ENCODE measurements around the gene PBX2.

The PBX2 gene

DNA sequence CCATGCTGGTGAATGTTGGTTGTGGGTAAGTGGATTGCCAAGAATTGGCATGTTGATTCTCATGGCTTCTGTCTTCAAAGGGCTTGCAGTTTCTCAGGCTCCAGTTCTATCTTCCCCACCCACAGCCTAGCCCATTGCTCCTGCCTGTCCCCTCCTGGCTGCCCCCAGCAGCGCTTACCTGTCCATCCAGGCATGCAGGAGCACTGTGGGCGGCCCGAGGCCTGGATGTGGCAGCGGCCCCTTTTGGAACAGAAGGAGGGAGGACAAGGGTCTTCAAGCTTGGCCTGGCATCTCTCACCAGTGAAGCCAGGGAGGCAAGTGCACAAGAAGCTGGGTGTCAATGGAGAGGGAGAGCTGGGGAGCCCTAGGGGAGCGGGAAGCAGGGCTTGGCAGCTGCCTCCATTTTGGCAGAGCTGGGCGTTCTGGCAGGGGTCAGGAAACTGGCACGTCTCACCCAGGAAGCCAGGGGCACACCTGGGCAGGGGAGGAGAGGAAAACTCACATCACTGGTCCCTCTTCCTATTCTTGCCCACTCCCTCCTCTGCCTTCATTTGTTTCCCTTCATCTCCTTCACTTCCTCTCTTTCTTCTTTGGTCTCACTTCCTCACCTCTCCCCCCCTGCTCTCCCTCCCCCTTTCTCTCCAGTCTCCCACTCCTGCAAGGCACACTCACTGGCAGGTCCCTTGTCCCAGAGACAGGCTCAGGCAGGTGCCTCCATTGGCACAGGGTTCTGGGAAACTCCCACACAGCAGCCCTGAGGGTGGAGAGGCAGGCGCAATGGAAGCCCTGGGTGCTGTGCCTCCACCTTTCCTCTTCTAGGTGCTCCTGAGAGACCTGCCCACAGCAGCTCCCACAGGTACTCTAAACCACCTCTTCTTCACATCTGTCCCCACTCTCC lies 32.6 kb upstream of the PBX2 start:
- no peak for TF ChIP-seq YY1 (IDR thresholded peaks at IDR 0.05; ENCODE audit: insufficient read depth, insufficient read length)
- TF ChIP-seq SUZ12 (IDR thresholded peaks at IDR 0.05; ENCODE audit: extremely low read depth, insufficient read depth, insufficient read length), result no peak
- no peak for TF ChIP-seq ZNF274 (IDR thresholded peaks at IDR 0.05; ENCODE audit: low read depth, low read length)
- DNase-seq (ENCODE audit: low read depth, low spot score), result no peak
- no peak overlapping the region for H3K4me3 ChIP-seq (ENCODE audit: insufficient read length, low read depth)
- no peaks in the 10 kb centered on the region for H3K9me3 ChIP-seq (ENCODE audit: insufficient read depth, low read length)
- H3K27me3 ChIP-seq (ENCODE audit: insufficient read depth, insufficient read length), result no peaks in the 10 kb centered on the region
- no peak overlapping the region for H3K9ac ChIP-seq (ENCODE audit: insufficient read length, low read depth)
- H3K36me3 ChIP-seq (ENCODE audit: insufficient read depth, insufficient read length, low read length), result no peaks in the 10 kb centered on the region
- no peaks in the 10 kb centered on the region for H3K4me1 ChIP-seq (ENCODE audit: insufficient read depth, insufficient read length)

DNA sequence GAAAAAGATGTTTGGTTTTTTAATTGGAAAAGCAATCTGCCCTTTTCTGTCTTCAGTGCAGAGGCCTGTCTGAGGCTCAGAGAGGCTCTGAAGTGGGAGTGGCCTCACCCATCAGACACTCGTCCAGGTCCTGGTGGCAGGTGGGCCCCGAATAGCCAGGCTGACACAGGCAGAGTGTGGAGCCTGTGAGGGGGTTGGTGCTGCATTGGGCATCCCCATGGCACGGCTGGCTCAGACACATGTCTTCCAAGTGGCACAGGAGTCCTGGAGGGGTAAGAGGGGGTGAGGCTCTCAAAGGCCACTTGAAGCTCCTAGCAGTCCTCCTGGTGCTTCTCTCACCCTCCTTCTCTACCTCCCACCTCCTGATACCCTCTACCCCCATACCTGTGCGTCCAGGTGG lies 30.0 kb upstream of the PBX2 start:
- Histone ChIP-seq H3K36me3 (ENCODE audit: insufficient read depth, insufficient read length, low read length) (no peaks in the 10 kb centered on the region), H3K4me3 (ENCODE audit: insufficient read length, low read depth) (no peak overlapping the region), H3K27me3 (ENCODE audit: insufficient read depth, insufficient read length) (no peaks in the 10 kb centered on the region), H3K9ac (ENCODE audit: insufficient read length, low read depth) (no peak overlapping the region), H3K9me3 (ENCODE audit: insufficient read depth, low read length) (no peaks in the 10 kb centered on the region), H3K4me1 (ENCODE audit: insufficient read depth, insufficient read length) (no peaks in the 10 kb centered on the region)
- no peak for DNase-seq (ENCODE audit: low read depth, low spot score)
- TF ChIP-seq SUZ12 (IDR thresholded peaks at IDR 0.05; ENCODE audit: extremely low read depth, insufficient read depth, insufficient read length), result no peak
- TF ChIP-seq YY1 (IDR thresholded peaks at IDR 0.05; ENCODE audit: insufficient read depth, insufficient read length), result no peak
- no peak for TF ChIP-seq ZNF274 (IDR thresholded peaks at IDR 0.05; ENCODE audit: low read depth, low read length)

DNA sequence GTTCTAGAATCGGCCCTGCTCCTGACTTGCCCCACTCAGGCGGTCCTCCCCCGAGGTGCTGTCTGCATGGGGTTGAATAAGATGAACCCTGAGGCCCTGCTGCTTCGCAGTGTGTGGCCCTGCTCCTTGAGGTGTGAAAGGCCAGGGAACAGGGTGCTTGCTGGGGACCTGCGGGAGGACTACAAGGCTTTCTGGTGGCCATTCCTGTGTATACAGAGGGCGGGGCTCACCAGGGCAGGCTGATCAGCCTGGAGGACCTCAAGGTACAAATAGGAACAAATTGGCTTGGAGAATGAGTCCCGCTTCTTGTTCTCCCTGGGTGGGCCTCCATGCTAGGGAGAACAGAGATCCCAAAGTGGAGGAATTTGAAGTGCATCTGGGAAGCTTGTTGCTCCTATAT lies 28.2 kb upstream of the PBX2 start:
- TF ChIP-seq ZNF274 (IDR thresholded peaks at IDR 0.05; ENCODE audit: low read depth, low read length) (no peak), SUZ12 (IDR thresholded peaks at IDR 0.05; ENCODE audit: extremely low read depth, insufficient read depth, insufficient read length) (no peak), YY1 (IDR thresholded peaks at IDR 0.05; ENCODE audit: insufficient read depth, insufficient read length) (no peak)
- Histone ChIP-seq H3K27me3 (ENCODE audit: insufficient read depth, insufficient read length) (no peaks in the 10 kb centered on the region), H3K4me1 (ENCODE audit: insufficient read depth, insufficient read length) (no peaks in the 10 kb centered on the region), H3K9me3 (ENCODE audit: insufficient read depth, low read length) (no peaks in the 10 kb centered on the region), H3K9ac (ENCODE audit: insufficient read length, low read depth) (no peak overlapping the region), H3K4me3 (ENCODE audit: insufficient read length, low read depth) (no peak overlapping the region), H3K36me3 (ENCODE audit: insufficient read depth, insufficient read length, low read length) (no peaks in the 10 kb centered on the region)
- no peak for DNase-seq (ENCODE audit: low read depth, low spot score)

DNA sequence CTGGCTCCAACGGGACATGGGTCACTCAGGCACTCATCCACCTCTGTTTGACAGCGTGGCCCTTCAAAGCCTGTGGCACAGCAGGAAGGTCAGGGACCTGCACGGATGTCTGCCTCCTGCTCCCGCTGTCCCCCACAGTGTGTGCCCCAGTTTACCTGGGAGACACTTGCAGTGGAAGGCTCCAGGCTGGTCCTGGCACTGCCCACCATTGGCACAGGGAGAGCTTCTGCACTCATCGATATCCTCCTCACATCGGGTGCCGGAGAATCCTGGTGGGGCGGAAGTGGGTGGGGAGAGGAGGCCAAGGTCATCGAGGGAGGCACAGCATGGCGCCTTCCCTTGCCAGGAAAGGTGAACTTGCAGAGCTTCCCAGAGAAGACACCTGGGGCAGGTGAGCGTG lies 27.0 kb upstream of the PBX2 start:
- TF ChIP-seq SUZ12 (IDR thresholded peaks at IDR 0.05; ENCODE audit: extremely low read depth, insufficient read depth, insufficient read length) (no peak), YY1 (IDR thresholded peaks at IDR 0.05; ENCODE audit: insufficient read depth, insufficient read length) (no peak), ZNF274 (IDR thresholded peaks at IDR 0.05; ENCODE audit: low read depth, low read length) (no peak)
- no peak for DNase-seq (ENCODE audit: low read depth, low spot score)
- H3K4me3 ChIP-seq (ENCODE audit: insufficient read length, low read depth), result no peak overlapping the region

DNA sequence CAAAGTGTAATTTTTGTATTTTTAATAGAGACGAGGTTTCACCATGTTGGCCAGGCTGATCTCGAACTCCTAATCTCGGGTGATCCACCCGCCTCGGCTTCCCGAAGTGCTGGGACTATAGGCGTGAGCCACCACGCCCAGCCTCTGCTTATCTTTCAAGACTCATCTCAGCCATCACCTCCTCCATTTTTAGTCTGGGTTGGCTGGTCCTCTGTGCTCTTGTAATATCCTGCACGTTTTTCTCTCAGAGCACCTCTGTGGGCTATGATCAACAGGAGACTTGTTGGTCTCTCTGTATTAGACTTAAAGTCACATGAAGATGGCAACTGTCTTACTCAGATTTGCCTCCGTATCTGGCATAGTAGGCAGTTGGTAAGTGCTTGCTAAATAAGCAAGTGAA lies 26.3 kb upstream of the PBX2 start:
- no peak for TF ChIP-seq YY1 (IDR thresholded peaks at IDR 0.05; ENCODE audit: insufficient read depth, insufficient read length)
- no peak for TF ChIP-seq ZNF274 (IDR thresholded peaks at IDR 0.05; ENCODE audit: low read depth, low read length)
- no peak for TF ChIP-seq SUZ12 (IDR thresholded peaks at IDR 0.05; ENCODE audit: extremely low read depth, insufficient read depth, insufficient read length)
- Histone ChIP-seq H3K36me3 (ENCODE audit: insufficient read depth, insufficient read length, low read length) (no peaks in the 10 kb centered on the region), H3K4me3 (ENCODE audit: insufficient read length, low read depth) (no peak overlapping the region), H3K4me1 (ENCODE audit: insufficient read depth, insufficient read length) (no peaks in the 10 kb centered on the region), H3K27me3 (ENCODE audit: insufficient read depth, insufficient read length) (no peaks in the 10 kb centered on the region), H3K9me3 (ENCODE audit: insufficient read depth, low read length) (no peaks in the 10 kb centered on the region), H3K9ac (ENCODE audit: insufficient read length, low read depth) (no peak overlapping the region)
- no peak for DNase-seq (ENCODE audit: low read depth, low spot score)

More for the DNA sequence above, 27.0 kb upstream of the PBX2 start:
- H3K4me1 ChIP-seq (ENCODE audit: insufficient read depth, insufficient read length), result no peaks in the 10 kb centered on the region
- H3K36me3 ChIP-seq (ENCODE audit: insufficient read depth, insufficient read length, low read length), result no peaks in the 10 kb centered on the region
- H3K27me3 ChIP-seq (ENCODE audit: insufficient read depth, insufficient read length), result no peaks in the 10 kb centered on the region
- H3K9me3 ChIP-seq (ENCODE audit: insufficient read depth, low read length), result no peaks in the 10 kb centered on the region
- no peak overlapping the region for H3K9ac ChIP-seq (ENCODE audit: insufficient read length, low read depth)

DNA sequence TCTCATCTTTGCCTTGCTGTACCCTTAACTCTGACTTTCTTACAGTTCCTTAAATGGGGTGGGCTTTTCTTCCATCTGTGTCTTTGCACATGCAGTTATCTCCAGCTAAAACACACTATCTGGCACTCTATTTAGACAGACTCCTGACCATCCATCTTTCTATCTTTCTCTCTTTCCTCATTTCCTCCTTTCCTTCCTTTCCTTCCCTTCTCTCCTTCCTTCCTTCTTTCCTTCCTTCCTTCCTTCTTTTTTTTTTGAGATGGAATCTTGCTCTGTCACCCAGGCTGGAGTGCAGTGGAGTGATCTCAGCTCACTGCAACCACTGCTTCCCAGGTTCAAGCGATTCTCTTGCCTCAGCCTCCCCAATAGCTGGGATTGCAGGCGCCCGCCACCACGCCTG lies 25.6 kb upstream of the PBX2 start:
- no peak for DNase-seq (ENCODE audit: low read depth, low spot score)
- no peak overlapping the region for H3K9ac ChIP-seq (ENCODE audit: insufficient read length, low read depth)
- no peak overlapping the region for H3K4me3 ChIP-seq (ENCODE audit: insufficient read length, low read depth)
- no peaks in the 10 kb centered on the region for H3K4me1 ChIP-seq (ENCODE audit: insufficient read depth, insufficient read length)
- no peaks in the 10 kb centered on the region for H3K36me3 ChIP-seq (ENCODE audit: insufficient read depth, insufficient read length, low read length)
- no peaks in the 10 kb centered on the region for H3K27me3 ChIP-seq (ENCODE audit: insufficient read depth, insufficient read length)
- no peak for TF ChIP-seq ZNF274 (IDR thresholded peaks at IDR 0.05; ENCODE audit: low read depth, low read length)
- no peak for TF ChIP-seq SUZ12 (IDR thresholded peaks at IDR 0.05; ENCODE audit: extremely low read depth, insufficient read depth, insufficient read length)
- TF ChIP-seq YY1 (IDR thresholded peaks at IDR 0.05; ENCODE audit: insufficient read depth, insufficient read length), result no peak
- no peaks in the 10 kb centered on the region for H3K9me3 ChIP-seq (ENCODE audit: insufficient read depth, low read length)

DNA sequence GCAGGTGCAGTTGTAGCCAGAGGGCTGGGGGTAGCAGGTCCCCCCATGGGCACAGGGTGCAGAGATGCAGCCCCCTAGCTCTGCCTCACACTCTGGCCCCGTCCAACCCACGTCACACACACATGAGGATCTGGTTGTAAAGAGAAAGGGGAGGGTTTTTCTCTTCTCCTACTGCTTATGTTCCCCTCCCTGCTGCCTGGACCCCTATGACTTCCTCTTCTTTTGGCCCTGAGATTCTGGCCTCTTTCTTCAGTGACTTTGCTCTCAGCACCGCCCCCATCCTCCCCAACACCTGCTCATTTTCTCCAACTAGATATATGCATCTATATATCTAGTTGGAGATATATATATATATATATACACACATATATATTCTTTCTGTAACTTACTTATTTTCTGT lies 24.1 kb upstream of the PBX2 start:
- no peak overlapping the region for H3K4me3 ChIP-seq (ENCODE audit: insufficient read length, low read depth)
- no peaks in the 10 kb centered on the region for H3K4me1 ChIP-seq (ENCODE audit: insufficient read depth, insufficient read length)
- H3K36me3 ChIP-seq (ENCODE audit: insufficient read depth, insufficient read length, low read length), result no peaks in the 10 kb centered on the region
- H3K27me3 ChIP-seq (ENCODE audit: insufficient read depth, insufficient read length), result no peaks in the 10 kb centered on the region
- H3K9me3 ChIP-seq (ENCODE audit: insufficient read depth, low read length), result no peaks in the 10 kb centered on the region
- H3K9ac ChIP-seq (ENCODE audit: insufficient read length, low read depth), result no peak overlapping the region
- DNase-seq (ENCODE audit: low read depth, low spot score), result no peak
- TF ChIP-seq YY1 (IDR thresholded peaks at IDR 0.05; ENCODE audit: insufficient read depth, insufficient read length), result no peak
